HEK293 (cell line): ENCODE results near the gene GPR158.
"Not testable (repeated sequence)": the region's sequence is repeated elsewhere in the genome, so short reads cannot be mapped to it uniquely, and the experiment has no call there.

Source experiments
- BCL11A ChIP-seq: fragments of 450-650 bp; formaldehyde crosslinking; IDR thresholded peaks from 2 replicates; pipeline ENCODE4 v1.5.1; 2016; ENCODE audit warnings: low read depth, missing biosample characterization, missing genetic modification characterization
- YY1 ChIP-seq: fragments of 450-650 bp; formaldehyde crosslinking; IDR thresholded peaks from 2 replicates; pipeline ENCODE4 v1.5.1; 2018; ENCODE audit warnings: missing biosample characterization, missing genetic modification characterization
- ZBTB7A ChIP-seq: fragments of 450-650 bp; formaldehyde crosslinking; IDR thresholded peaks from 2 replicates; pipeline ENCODE4 v1.5.1; 2016; ENCODE audit warnings: low read depth, missing biosample characterization, missing genetic modification characterization
- ZFP41 ChIP-seq: fragments of 450-650 bp; formaldehyde crosslinking; IDR thresholded peaks from 2 replicates; pipeline ENCODE4 v1.5.1; 2016; ENCODE audit warnings: missing biosample characterization, missing genetic modification characterization, borderline replicate concordance
- ZNF248 ChIP-seq: fragments of 450-650 bp; formaldehyde crosslinking; IDR thresholded peaks from 2 replicates; pipeline ENCODE4 v1.5.1; 2017; ENCODE audit warnings: missing biosample characterization, missing genetic modification characterization
- ZNF302 ChIP-seq: fragments of 450-650 bp; formaldehyde crosslinking; IDR thresholded peaks from 2 replicates; pipeline ENCODE4 v1.5.1; 2016; ENCODE audit warnings: missing biosample characterization, missing genetic modification characterization, low read depth
- ZNF785 ChIP-seq: fragments of 450-650 bp; formaldehyde crosslinking; IDR thresholded peaks from 2 replicates; pipeline ENCODE4 v1.5.1; 2016; ENCODE audit warnings: missing biosample characterization, missing genetic modification characterization
- TF ChIP-seq, protein P1 (sequence below): fragments of 450-650 bp; formaldehyde crosslinking; IDR thresholded peaks from 2 replicates; pipeline ENCODE4 v1.5.1; 2017; ENCODE audit warnings: missing biosample characterization, missing genetic modification characterization
- TF ChIP-seq, protein P2 (sequence below): fragments of 450-650 bp; formaldehyde crosslinking; IDR thresholded peaks from 2 replicates; pipeline ENCODE4 v1.5.1; 2016; ENCODE audit warnings: missing biosample characterization, missing genetic modification characterization
- TF ChIP-seq, protein P3 (sequence below): sonication (generic); formaldehyde crosslinking; IDR thresholded peaks from 2 replicates; pipeline ENCODE4 v1.8.1; 2022; ENCODE audit warnings: mild to moderate bottlenecking, moderate library complexity, missing genetic modification reagents
- TF ChIP-seq, protein P4 (sequence below): fragments of 450-650 bp; formaldehyde crosslinking; IDR thresholded peaks from 2 replicates; pipeline ENCODE4 v1.5.1; 2016; ENCODE audit warnings: missing biosample characterization, missing genetic modification characterization

DNA sequence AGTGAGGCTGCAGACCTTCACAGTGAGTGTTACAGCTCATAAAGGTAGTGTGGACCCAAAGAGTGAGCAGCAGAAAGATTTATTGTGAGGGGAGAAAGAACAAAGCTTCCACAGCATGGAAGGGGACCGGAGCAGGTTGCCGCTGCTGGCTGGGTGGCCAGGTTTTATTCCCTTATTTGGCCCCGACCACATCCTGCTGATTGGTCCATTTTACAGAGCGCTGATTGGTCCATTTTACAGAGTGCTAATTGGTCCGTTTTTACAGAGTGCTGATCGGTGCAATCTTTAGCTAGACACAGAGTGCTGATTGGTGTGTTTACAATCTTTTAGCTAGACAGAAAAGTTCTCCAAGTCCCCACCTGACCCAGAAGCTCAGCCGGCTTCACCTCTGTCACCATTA is 11.3 kb upstream of the GPR158 start:
- TF ChIP-seq YY1 (tag by site-specific recombination); ZNF302 (tag by site-specific recombination); ZBTB7A (tag by site-specific recombination); ZNF785 (tag by site-specific recombination); ZFP41; ZNF248 (tag by site-specific recombination); BCL11A (tag by site-specific recombination): not testable (repeated sequence)
- TF ChIP-seq, protein P1, sequence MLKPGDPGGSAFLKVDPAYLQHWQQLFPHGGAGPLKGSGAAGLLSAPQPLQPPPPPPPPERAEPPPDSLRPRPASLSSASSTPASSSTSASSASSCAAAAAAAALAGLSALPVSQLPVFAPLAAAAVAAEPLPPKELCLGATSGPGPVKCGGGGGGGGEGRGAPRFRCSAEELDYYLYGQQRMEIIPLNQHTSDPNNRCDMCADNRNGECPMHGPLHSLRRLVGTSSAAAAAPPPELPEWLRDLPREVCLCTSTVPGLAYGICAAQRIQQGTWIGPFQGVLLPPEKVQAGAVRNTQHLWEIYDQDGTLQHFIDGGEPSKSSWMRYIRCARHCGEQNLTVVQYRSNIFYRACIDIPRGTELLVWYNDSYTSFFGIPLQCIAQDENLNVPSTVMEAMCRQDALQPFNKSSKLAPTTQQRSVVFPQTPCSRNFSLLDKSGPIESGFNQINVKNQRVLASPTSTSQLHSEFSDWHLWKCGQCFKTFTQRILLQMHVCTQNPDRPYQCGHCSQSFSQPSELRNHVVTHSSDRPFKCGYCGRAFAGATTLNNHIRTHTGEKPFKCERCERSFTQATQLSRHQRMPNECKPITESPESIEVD (tag by site-specific recombination): not testable (repeated sequence)
- TF ChIP-seq, protein P2, sequence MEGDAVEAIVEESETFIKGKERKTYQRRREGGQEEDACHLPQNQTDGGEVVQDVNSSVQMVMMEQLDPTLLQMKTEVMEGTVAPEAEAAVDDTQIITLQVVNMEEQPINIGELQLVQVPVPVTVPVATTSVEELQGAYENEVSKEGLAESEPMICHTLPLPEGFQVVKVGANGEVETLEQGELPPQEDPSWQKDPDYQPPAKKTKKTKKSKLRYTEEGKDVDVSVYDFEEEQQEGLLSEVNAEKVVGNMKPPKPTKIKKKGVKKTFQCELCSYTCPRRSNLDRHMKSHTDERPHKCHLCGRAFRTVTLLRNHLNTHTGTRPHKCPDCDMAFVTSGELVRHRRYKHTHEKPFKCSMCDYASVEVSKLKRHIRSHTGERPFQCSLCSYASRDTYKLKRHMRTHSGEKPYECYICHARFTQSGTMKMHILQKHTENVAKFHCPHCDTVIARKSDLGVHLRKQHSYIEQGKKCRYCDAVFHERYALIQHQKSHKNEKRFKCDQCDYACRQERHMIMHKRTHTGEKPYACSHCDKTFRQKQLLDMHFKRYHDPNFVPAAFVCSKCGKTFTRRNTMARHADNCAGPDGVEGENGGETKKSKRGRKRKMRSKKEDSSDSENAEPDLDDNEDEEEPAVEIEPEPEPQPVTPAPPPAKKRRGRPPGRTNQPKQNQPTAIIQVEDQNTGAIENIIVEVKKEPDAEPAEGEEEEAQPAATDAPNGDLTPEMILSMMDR: not testable (repeated sequence)
- TF ChIP-seq, protein P3, sequence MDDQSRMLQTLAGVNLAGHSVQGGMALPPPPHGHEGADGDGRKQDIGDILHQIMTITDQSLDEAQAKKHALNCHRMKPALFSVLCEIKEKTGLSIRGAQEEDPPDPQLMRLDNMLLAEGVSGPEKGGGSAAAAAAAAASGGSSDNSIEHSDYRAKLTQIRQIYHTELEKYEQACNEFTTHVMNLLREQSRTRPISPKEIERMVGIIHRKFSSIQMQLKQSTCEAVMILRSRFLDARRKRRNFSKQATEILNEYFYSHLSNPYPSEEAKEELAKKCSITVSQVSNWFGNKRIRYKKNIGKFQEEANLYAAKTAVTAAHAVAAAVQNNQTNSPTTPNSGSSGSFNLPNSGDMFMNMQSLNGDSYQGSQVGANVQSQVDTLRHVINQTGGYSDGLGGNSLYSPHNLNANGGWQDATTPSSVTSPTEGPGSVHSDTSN: not testable (repeated sequence)
- TF ChIP-seq, protein P4, sequence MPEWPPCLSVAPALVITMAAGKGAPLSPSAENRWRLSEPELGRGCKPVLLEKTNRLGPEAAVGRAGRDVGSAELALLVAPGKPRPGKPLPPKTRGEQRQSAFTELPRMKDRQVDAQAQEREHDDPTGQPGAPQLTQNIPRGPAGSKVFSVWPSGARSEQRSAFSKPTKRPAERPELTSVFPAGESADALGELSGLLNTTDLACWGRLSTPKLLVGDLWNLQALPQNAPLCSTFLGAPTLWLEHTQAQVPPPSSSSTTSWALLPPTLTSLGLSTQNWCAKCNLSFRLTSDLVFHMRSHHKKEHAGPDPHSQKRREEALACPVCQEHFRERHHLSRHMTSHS: not testable (repeated sequence)
